A673 (cell line): ENCODE measurements around the gene HSPA13.

Experiments used
- CTCF ChIP-seq: fragments of 300-800, 200-600 bp; sonication (generic); conservative IDR thresholded peaks from 2 replicates; pipeline ENCODE4 v1.5.1; 2017; ENCODE audit warnings: low read depth, mild to moderate bottlenecking, antibody characterized with exemption, low read length, moderate library complexity, mixed read lengths
- EZH2 ChIP-seq: fragments of 200-600 bp; sonication (generic); IDR thresholded peaks from 2 replicates; pipeline ENCODE4 v1.6.1; 2017; ENCODE audit warnings: borderline replicate concordance, low read depth, mild to moderate bottlenecking, mixed read lengths, antibody characterized with exemption, low read length; ENCODE audit not compliant: poor library complexity, severe bottlenecking

GRCh38 chr21:14353231-14353630, 29.7 kb downstream of the HSPA13 start:
- TF ChIP-seq EZH2 (no peak), CTCF (no peak)
